Measurements from ENCODE around the gene SPI1. TPM values are rescaled to one million over a fixed set of nuclear protein-coding genes. Genes with fewer than 3 reads are reported as not detected.

The SPI1 gene
- total RNA-seq, 2 donors from 2014 or later, result 7.5 to 10.9 TPM

DNA sequence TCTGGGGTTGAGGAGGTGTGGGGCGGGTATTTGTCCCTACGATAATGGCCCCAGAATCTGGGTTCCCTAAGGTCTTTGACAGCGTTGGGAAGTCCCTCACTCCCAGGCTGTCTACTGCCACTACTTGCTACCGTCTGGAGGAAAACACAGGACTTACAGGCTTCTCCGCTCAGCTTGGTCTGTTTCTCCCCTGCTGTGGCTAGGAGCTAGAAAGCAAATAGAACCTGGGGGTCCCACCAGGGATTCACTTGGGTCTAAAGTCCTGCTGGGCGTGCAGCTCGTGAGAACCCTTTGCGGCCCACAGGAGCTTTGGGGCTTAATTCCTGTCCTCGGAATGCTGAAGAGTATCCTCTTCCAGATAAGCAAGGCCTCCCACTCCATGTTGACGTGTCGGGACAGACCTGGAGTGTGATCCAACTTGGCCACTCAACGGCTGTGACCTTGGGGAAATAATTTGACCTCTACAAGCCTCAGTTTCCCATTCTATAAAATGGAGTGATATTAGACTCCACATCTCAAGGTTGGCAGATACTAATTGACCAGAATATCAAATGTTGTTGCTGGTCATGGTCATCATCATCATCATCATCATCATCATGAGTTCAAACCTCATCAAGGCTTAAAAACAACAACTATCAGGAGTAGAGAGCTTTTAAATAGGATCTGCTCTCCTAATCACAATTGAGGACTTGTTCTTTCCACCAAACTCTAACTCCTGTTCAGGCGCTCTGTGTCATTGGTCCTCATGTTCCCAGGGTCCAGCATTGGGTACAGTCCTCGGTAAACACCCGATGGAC, 24.2 kb downstream of the SPI1 start:
- H3K4me3 ChIP-seq, result no peak overlapping the region
- no peak for ATAC-seq
- no peaks in the 10 kb centered on the region for H3K36me3 ChIP-seq (replicated peaks in 1 of 2; ENCODE audit: insufficient read depth in 1 of 2, low read depth in 2 of 2)
- 72 to 76% methylated on average over 15 of the region's 15 CpGs for WGBS, 2 donors
- intact Hi-C loops (cut with DNase I), result no loop called here
- no peaks in the 10 kb centered on the region for H3K9me3 ChIP-seq
- H3K27me3 ChIP-seq, result no peaks in the 10 kb centered on the region
- DNase-seq, result no peak
- no peak for TF ChIP-seq CTCF (IDR thresholded peaks at IDR 0.05)
- no peak for TF ChIP-seq POLR2A (IDR thresholded peaks at IDR 0.05)
- no peak overlapping the region for H3K27ac ChIP-seq
- H3K4me1 ChIP-seq, result peaks cover 34% of the 10 kb centered on the region

DNA sequence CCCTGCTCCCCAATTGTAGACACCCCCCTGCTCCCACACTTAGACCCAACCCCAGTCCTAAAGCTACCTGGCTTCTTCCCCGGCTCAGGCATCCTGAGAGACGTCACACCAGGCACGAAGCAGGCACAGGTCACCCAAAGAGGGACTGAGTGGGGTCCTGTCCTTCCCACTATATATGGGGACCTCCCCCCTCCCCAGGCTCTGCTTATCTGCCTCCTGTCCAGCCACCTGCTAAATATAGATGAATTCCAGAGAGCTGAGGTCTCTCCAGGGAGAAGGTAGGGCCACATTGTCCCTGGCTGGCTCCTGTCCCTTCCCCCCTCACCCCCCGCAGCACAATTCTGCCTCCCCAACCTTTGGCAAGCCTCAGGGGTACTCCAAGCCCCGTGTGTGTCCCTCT, 25.8 kb downstream of the SPI1 start, which contains the start of gene MYBPC3:
Gene MYBPC3 (minus strand): TSS at position 147 of the 400 bp plus-strand sequence. CDS start 55 bp downstream, at position 92.
- H3K9me3 ChIP-seq, result no peaks in the 10 kb centered on the region
- intact Hi-C loops (cut with DNase I), result no loop called here
- H3K27ac ChIP-seq, result no peak within 1 kb of the TSS
- no peaks in the 10 kb centered on the region for H3K36me3 ChIP-seq (replicated peaks in 1 of 2; ENCODE audit: insufficient read depth in 1 of 2, low read depth in 2 of 2)
- H3K4me1 ChIP-seq, result peaks cover 34% of the 10 kb centered on the region
- H3K27me3 ChIP-seq, result no peaks in the 10 kb centered on the region
- no peak for TF ChIP-seq CTCF (IDR thresholded peaks at IDR 0.05)
- no peak for TF ChIP-seq POLR2A (IDR thresholded peaks at IDR 0.05)
- no peak for ATAC-seq
- H3K4me3 ChIP-seq, result no peak within 1 kb of the TSS
- no peak for DNase-seq
- 71 to 97% methylated on average over 4 to 5 of the region's 5 CpGs for WGBS, 2 donors

- H3K9me3 ChIP-seq, result no peaks in the 10 kb centered on the region
- H3K36me3 ChIP-seq (replicated peaks in 1 of 2; ENCODE audit: insufficient read depth in 1 of 2, low read depth in 2 of 2), result no peaks in the 10 kb centered on the region
- 43 to 59% methylated on average over 21 to 28 of the region's 29 CpGs for WGBS, 2 donors
- no peak overlapping the region for H3K4me3 ChIP-seq
- H3K27ac ChIP-seq, result no peak overlapping the region
- intact Hi-C loops (cut with DNase I), result no loop called here
- peak; percentile 58 to 80 (median 67) for DNase-seq
- peaks cover 34% of the 10 kb centered on the region for H3K4me1 ChIP-seq
- TF ChIP-seq POLR2A (IDR thresholded peaks at IDR 0.05), result no peak
- no peak for TF ChIP-seq CTCF (IDR thresholded peaks at IDR 0.05)
- ATAC-seq, result peak; percentile 43
- H3K27me3 ChIP-seq, result no peaks in the 10 kb centered on the region
Measured at GRCh38 chr11:47351156-47352126, 26.9 kb downstream of the SPI1 start.

DNA sequence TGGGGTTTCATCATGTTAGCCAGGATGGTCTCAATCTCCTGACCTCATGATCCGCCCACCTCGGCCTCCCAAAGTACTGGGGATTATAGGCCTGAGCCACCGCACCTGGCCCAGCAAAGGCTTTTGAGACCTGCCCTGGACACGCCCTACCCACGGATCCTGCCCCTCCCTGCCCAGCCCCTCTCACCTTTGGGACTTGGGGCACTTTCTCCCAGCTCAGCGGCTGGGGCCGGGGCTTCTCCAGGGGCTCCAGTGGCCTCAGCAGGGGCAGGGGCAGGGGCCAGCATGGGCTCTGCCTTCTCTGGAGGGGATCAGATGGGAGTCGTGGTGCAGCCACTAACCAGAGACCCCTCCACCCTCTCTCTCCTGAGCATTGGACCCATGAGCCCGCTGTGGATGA, 28.0 kb downstream of the SPI1 start:
- Histone ChIP-seq H3K9me3 (no peaks in the 10 kb centered on the region), H3K4me3 (no peak overlapping the region), H3K27me3 (no peaks in the 10 kb centered on the region), H3K36me3 (replicated peaks in 1 of 2; ENCODE audit: insufficient read depth in 1 of 2, low read depth in 2 of 2) (no peaks in the 10 kb centered on the region), H3K27ac (no peak overlapping the region), H3K4me1 (peaks cover 29% of the 10 kb centered on the region)
- TF ChIP-seq CTCF (IDR thresholded peaks at IDR 0.05), result no peak
- TF ChIP-seq POLR2A (IDR thresholded peaks at IDR 0.05), result no peak
- intact Hi-C loops (cut with DNase I), result no loop called here
- 88 to 94% methylated on average over 3 to 9 of the region's 9 CpGs for WGBS, 2 donors
- ATAC-seq (no peak), DNase-seq (no peak)

All from body of pancreas (tissue), 4 donors.